Endothelial cell of umbilical vein (primary cell): ENCODE measurements around the gene ZBTB7A. TPM values are rescaled to one million over a fixed set of nuclear protein-coding genes. Genes with fewer than 3 reads are reported as not detected.

Source experiments
- BruUV-seq: library from RNA; stranded (reverse); fragments of 400-500 nt; replicated peaks from 2 replicates; lab custom pipeline; 2021; lab: Mats Ljungman, UMichigan
- CTCF ChIA-PET: fragments of 300-600, 350-600 bp; sonication (Branson Sonifier 250); formaldehyde crosslinking; loops from one replicate; lab custom pipeline; 2021; ENCODE audit warnings: antibody characterized with exemption, inconsistent platforms; lab: Charles Lee
- POLR2A ChIA-PET: fragments of 300-600, 350-600 bp; sonication (Branson Sonifier 250); formaldehyde crosslinking; loops from one replicate; lab custom pipeline; 2021; ENCODE audit warnings: antibody characterized with exemption, inconsistent platforms; lab: Charles Lee
- DNase-seq: peaks from one replicate; pipeline ENCODE4 v3.0.0-alpha.2; 2011; ENCODE audit warnings: low read depth, low spot score
- FAIRE-seq: peaks from 2 replicates; lab custom pipeline; 2011; peaks lifted over from hg19 to GRCh38; lab: Jason Lieb, UNC
- H2AFZ ChIP-seq: 2 replicates; pipeline ENCODE4 v1.6.0; 2012; ENCODE audit warnings: low read depth, low read length, control low read depth, inconsistent platforms
- H3K27ac ChIP-seq: 2 replicates; pipeline ENCODE4 v1.5.1; 2011; ENCODE audit warnings: low read depth, mild to moderate bottlenecking, control low read depth, low read length, moderate library complexity; ENCODE audit not compliant: insufficient read depth
- H3K27me3 ChIP-seq, 2 experiments: 2 replicates each; pipeline versions ENCODE4 v1.6.0 to v1.6.1; 2011; ENCODE audit warnings: low read length in 2 of 2, mixed read lengths in 1 of 2; ENCODE audit not compliant: control insufficient read depth in 2 of 2, insufficient read depth in 2 of 2
- H3K36me3 ChIP-seq, 2 experiments: 2 replicates in 1 of 2; 3 replicates in 1 of 2; pipeline ENCODE4 v1.5.1; 2011; ENCODE audit warnings: low read length in 2 of 2, mild to moderate bottlenecking in 1 of 2, moderate library complexity in 1 of 2; ENCODE audit not compliant: control insufficient read depth in 2 of 2, insufficient read depth in 2 of 2; ENCODE audit errors: extremely low read depth in 1 of 2
- H3K4me1 ChIP-seq: 3 replicates; pipeline ENCODE4 v1.5.1; 2011; ENCODE audit warnings: mild to moderate bottlenecking, low read length; ENCODE audit not compliant: control insufficient read depth, insufficient read depth; ENCODE audit errors: extremely low read depth
- H3K4me2 ChIP-seq: 2 replicates; pipeline ENCODE4 v1.6.1; 2011; ENCODE audit warnings: low read length, control low read depth, mixed read lengths; ENCODE audit not compliant: insufficient read depth
- H3K4me3 ChIP-seq, 3 experiments: fragments of 200-600 bp in 1 of 3; sonication (generic), shearing (Covaris generic) in 1 of 3; replicated peaks in 1 of 3; 2 replicates each; pipeline ENCODE4 v1.5.1; 2011 to 2016; ENCODE audit warnings: control low read depth in 3 of 3, low read length in 3 of 3, mild to moderate bottlenecking in 2 of 3, inconsistent platforms in 1 of 3, low read depth in 1 of 3, moderate library complexity in 1 of 3; ENCODE audit not compliant: insufficient read depth in 1 of 3
- H3K79me2 ChIP-seq: 2 replicates; pipeline ENCODE4 v1.6.0; 2012; ENCODE audit warnings: low read length, inconsistent platforms; ENCODE audit not compliant: control insufficient read depth, insufficient read depth
- H3K9ac ChIP-seq: replicated peaks from 2 replicates; pipeline ENCODE3; 2011; ENCODE audit warnings: low read length, control low read depth; ENCODE audit not compliant: insufficient read depth; ENCODE audit errors: extremely low read depth
- H3K9me1 ChIP-seq: replicated peaks from 3 replicates; pipeline ENCODE4 v1.6.0; 2011; ENCODE audit warnings: mild to moderate bottlenecking, low read length; ENCODE audit not compliant: control insufficient read depth, insufficient read depth; ENCODE audit errors: extremely low read depth
- H3K9me3 ChIP-seq: replicated peaks from 2 replicates; pipeline ENCODE4 v1.5.1; 2012; ENCODE audit warnings: low read length, inconsistent platforms; ENCODE audit not compliant: control insufficient read depth, insufficient read depth
- H4K20me1 ChIP-seq: replicated peaks from 2 replicates; pipeline ENCODE3; 2011; ENCODE audit warnings: mild to moderate bottlenecking, low read length; ENCODE audit not compliant: control insufficient read depth, insufficient read depth; ENCODE audit errors: extremely low read depth
- EZH2 ChIP-seq: IDR thresholded peaks from 2 replicates; pipeline ENCODE4 v1.6.1; 2012; ENCODE audit warnings: borderline replicate concordance, low read depth, mild to moderate bottlenecking, moderate library complexity, low read length, inconsistent platforms; ENCODE audit not compliant: severe bottlenecking
- FOS ChIP-seq: IDR thresholded peaks from 2 replicates; pipeline ENCODE4 v1.6.1; 2011; ENCODE audit warnings: mild to moderate bottlenecking, low read length, moderate library complexity, borderline replicate concordance; ENCODE audit not compliant: insufficient read depth
- GATA2 ChIP-seq: IDR thresholded peaks from 2 replicates; pipeline ENCODE4 v1.7.0; 2011; ENCODE audit warnings: low read depth, mild to moderate bottlenecking, moderate library complexity, mixed read lengths, low read length; ENCODE audit not compliant: insufficient read length, insufficient read depth
- JUN ChIP-seq: IDR thresholded peaks from 2 replicates; pipeline ENCODE4 v1.6.1; 2011; ENCODE audit warnings: borderline replicate concordance, low read depth; ENCODE audit not compliant: insufficient read length, insufficient read depth
- MAX ChIP-seq: IDR thresholded peaks from 2 replicates; pipeline ENCODE4 v1.6.1; 2011; ENCODE audit not compliant: insufficient read depth, insufficient read length
- MYC ChIP-seq: IDR thresholded peaks from one replicate; pipeline ENCODE4 v1.6.1; 2011; ENCODE audit warnings: mild to moderate bottlenecking, low read depth, low read length
- POLR2A ChIP-seq: IDR thresholded peaks from 2 replicates; pipeline ENCODE4 v1.6.1; 2012; ENCODE audit warnings: low read depth, mild to moderate bottlenecking, control low read depth, low read length
- POLR2AphosphoS5 ChIP-seq: IDR thresholded peaks from 2 replicates; pipeline ENCODE4 v1.6.1; 2012; ENCODE audit warnings: low read depth, mild to moderate bottlenecking, control low read depth, low read length, moderate library complexity; ENCODE audit not compliant: insufficient read depth
- dilution Hi-C: fragments of 300-500 bp; cut with MboI; formaldehyde crosslinking; loops from one replicate; pipeline ENCODE4 v1.15.0; 2019; ENCODE audit warnings: low sequenced_read_pairs; ENCODE audit not compliant: extremely low pct_ligation_motif_present
- intact Hi-C: fragments of 100-400 bp; cut with micrococcal nuclease; formaldehyde crosslinking; loops from one replicate; pipeline ENCODE4 v1.10.0; 2022
- polyA plus RNA-seq, 4 experiments: library from polyadenylated mRNA; depleted of rRNA in 3 of 4; stranded (reverse) in 3 of 4; unstranded in 1 of 4; fragments of >200 nt; gene quantifications; 2 replicates each; pipeline versions ENCODE4 v1.2.1 to v1.2.3, GENCODE V29; 2011 to 2012; ENCODE audit warnings: missing spikeins in 1 of 4
- total RNA-seq: library from RNA; stranded (reverse); gene quantifications from 2 replicates; pipeline ENCODE4 v1.2.3, GENCODE V29; 2021
- TF ChIP-seq, protein P1 (sequence below), 2 donors: IDR thresholded peaks; 1 replicate in 1 of 2; 2 replicates in 1 of 2; pipeline ENCODE4 v1.5.1; 2011; ENCODE audit warnings: low read length in 2 of 2, mild to moderate bottlenecking in 2 of 2, moderate library complexity in 2 of 2, control low read depth in 1 of 2, inconsistent platforms in 1 of 2, low read depth in 1 of 2; ENCODE audit not compliant: insufficient read depth in 1 of 2; ENCODE audit errors: extremely low read depth in 1 of 2

Gene ZBTB7A
- total and polyA plus RNA-seq, 2 donors (not counting 3 experiments of a cell fraction or from before 2014, with no cell fraction given), result 8.2 to 29.0 TPM

- no TSS peak for BruUV-seq
- no peaks in the 10 kb centered on the region for H4K20me1 ChIP-seq
- intact Hi-C loops, result loop anchor here (1.0 to 5.0 kb wide), 3 partner anchors 23 to 54 kb away; partner anchors contain the start of gene EEF2
- H3K36me3 ChIP-seq, result peaks cover under 1 to 12% of the 10 kb centered on the region in 2 experiments
- H3K4me2 ChIP-seq, result peak overlapping the region; percentile 99
- peaks cover 13% of the 10 kb centered on the region for H3K4me1 ChIP-seq
- H3K9me1 ChIP-seq, result no peaks in the 10 kb centered on the region
- FAIRE-seq, result peak; percentile 65
- no peaks in the 10 kb centered on the region for H3K9me3 ChIP-seq
- peak overlapping the region; percentile 74 for H3K9ac ChIP-seq
- ChIA-PET CTCF (interaction anchor here (0.9 to 2.0 kb wide), 4 partner anchors 20 to 186 kb away, joined by 3 to 15 read pairs (median 3); partner anchors contain the start of gene EEF2), POLR2A (interaction anchor here (0.6 kb wide), 1 partner anchor 13 kb away, joined by 3 read pairs; no protein-coding TSS in a partner anchor)
- H2AFZ ChIP-seq, result peak overlapping the region; percentile 59
- dilution Hi-C loops, result no loop called here
- peaks cover 38% of the 10 kb centered on the region for H3K79me2 ChIP-seq
- peak overlapping the region; percentile 75 to 97 (median 94) for H3K4me3 ChIP-seq
- no peaks in the 10 kb centered on the region for H3K27me3 ChIP-seq
- DNase-seq, result peak; percentile 36
- H3K27ac ChIP-seq, result peak overlapping the region; percentile 40
- TF ChIP-seq MYC (no peak), POLR2AphosphoS5 (no peak), MAX (no peak), POLR2A (no peak), GATA2 (no peak), EZH2 (no peak), JUN (no peak), FOS (no peak)
- TF ChIP-seq, protein P1, sequence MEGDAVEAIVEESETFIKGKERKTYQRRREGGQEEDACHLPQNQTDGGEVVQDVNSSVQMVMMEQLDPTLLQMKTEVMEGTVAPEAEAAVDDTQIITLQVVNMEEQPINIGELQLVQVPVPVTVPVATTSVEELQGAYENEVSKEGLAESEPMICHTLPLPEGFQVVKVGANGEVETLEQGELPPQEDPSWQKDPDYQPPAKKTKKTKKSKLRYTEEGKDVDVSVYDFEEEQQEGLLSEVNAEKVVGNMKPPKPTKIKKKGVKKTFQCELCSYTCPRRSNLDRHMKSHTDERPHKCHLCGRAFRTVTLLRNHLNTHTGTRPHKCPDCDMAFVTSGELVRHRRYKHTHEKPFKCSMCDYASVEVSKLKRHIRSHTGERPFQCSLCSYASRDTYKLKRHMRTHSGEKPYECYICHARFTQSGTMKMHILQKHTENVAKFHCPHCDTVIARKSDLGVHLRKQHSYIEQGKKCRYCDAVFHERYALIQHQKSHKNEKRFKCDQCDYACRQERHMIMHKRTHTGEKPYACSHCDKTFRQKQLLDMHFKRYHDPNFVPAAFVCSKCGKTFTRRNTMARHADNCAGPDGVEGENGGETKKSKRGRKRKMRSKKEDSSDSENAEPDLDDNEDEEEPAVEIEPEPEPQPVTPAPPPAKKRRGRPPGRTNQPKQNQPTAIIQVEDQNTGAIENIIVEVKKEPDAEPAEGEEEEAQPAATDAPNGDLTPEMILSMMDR (IDR thresholded peaks at IDR 0.05; ENCODE audit: extremely low read depth in 1 of 2, insufficient read depth in 1 of 2, low read depth in 1 of 2, low read length in 2 of 2), result no peak
These were observed 58.7 kb downstream of the ZBTB7A start for GRCh38 chr19:4007836-4008539.
